NCI-H510A (cell line): ENCODE measurements around the gene REC114.
"Not testable (repeated sequence)": the region's sequence is repeated elsewhere in the genome, so short reads cannot be mapped to it uniquely, and the experiment has no call there.

Source experiments
- DNase-seq: peaks from one replicate; lab custom pipeline; 2025; lab: John Stamatoyannopoulos, UW

The REC114 gene

DNA sequence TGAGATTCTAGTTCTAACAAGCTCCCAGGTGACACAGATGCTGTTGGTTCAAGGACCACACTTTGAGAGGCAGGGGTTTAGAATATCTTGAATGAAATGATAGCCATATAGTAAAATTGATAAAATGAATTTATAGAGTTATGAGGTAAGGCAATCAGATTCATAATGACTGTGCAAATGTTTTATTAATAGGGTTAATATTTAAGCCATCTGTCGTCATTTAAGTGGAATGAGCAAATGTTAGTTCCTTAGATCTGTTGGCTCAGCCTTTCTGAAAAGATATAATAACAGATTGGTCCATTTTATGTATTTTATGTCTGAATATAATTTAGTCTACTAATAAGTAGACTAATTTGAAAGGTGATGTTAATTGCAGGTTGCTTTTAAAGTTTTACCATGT, 12.9 kb downstream of the REC114 start:
- DNase-seq = no peak

DNA sequence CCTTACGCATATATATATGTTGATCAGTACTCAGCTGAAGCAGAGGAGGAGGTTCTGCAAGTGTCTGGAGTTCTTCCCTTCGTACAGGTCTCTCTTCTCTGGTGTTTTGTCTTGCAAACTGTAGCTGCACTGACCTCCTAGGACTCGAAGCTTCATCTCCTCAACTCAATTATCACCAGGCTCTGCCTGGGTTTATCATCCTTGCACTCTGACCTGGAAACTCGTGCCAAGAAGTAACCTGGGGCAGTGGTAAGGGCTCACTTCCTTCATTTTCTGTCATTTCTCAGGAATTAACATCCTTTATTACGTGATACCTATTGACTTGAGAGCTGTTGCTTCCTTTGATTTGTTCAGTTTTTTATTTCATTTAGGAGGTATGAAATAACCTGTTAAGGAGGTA, 14.4 kb downstream of the REC114 start:
- no peak for DNase-seq

DNA sequence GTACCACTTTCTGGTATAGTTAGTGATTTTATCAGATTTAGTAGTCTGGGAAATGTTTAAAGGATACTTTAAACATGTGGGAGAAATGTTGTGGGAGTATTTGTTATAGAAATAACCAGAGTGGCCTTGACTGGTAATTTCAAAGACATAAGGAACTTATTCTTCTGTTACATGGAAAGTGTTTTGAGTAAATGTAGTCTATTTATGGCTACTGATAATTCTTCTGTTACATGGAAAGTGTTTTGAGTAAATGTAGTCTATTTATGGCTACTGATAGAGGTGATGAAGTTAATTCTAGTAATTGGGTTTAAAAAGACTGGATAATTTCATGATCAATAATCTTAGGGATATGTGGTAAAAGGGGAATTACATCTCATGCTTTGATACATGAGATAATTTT, 17.7 kb downstream of the REC114 start:
- DNase-seq = no peak

DNA sequence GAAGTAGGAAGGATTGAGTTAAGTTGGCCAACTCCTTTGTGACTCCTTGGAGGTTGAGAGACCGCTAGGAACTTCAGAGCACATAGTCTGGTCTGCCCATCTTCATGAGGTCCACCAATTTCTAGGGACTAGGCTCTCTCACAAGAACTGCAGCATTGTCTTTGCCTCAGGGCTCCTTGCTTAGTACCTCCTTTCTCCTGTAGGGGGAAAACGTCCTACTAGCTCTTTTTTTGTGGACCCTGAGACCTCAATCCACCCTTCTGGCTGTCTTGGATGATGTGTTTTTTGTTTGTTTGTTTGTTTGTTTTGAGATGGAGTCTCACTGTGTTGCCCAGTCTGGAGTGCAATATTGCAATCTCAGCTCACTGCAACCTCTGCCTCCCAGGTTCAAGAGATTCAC, 21.6 kb downstream of the REC114 start:
- DNase-seq = no peak

DNA sequence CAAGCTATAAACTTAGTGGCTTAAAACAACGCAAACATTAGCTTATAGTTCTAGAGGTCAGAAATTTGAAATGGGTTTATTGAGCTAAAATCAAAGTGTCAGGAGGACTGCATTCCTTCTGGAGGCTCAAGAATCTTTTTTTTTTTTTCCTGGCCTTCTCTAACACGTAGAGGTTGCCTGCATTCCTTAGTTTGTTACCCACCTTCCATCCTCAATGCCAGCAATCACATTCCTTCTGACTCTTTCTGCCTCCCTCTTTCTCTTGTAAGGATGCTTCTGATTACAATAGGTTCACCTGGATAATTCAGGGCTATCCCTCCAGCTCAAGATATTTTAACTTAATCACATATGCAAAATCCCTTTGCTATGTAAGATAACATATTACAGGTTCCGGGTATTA, 24.8 kb downstream of the REC114 start:
- no peak for DNase-seq

DNA sequence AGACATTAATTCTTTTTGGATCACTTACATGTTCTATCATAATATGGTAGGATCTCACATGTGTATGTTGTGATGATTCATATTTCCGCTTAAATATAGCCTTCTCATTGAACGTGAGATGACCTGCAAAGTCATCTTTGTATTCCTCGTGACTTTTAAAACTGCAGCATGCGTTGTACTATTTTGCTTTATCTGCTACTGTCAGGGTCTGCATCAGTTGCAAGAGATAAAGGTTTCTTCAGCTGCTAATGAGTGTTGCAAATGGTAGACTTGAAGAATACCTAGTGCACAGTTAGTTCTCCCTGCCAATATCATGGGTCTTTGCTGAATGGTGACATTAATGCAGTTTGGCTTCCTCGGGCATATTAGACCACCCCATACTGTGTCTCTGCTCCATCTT, 31.8 kb downstream of the REC114 start:
- DNase-seq = no peak

DNA sequence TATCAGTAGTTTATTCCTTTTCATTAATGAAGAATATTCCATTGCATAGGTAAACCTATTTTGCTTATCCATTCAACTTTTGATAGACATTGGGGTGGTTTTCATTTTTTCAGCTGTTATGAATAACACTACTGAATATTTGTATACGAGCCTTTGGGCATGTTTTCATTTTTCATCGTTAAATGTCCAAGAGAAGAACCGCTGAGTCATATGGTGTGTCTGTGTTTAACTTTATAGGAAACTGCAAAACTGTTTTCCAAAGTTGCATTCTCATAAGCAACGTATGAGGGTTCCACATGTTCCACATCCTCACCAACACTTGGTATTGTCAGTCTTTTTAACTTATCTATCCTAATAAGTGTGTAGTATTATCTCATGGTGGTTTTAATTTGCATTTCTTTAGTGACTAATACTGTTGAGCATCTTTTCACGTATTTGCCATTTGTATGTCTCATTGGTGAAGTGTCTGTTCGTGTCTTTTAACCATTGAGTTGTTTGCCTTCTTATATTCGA, 33.8 kb downstream of the REC114 start:
- no peak for DNase-seq

DNA sequence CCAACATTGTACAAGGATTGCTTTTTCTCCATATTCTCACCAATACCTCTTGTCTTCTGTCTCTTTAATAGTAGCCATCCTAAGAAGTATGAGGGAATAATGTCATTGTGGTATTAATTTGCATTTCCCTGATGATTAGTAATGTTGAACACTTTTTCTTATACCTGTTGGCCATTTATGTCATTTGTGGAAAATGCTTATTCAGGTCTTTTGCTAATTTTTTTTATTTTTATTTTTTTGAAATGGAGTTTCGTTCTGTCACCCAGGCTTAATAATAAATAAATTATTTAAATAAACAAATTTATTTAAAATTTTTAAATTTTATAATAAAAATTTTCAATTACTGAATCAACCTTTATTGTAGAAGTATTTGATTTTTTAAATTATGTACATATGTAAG, 37.1 kb downstream of the REC114 start:
- no peak for DNase-seq

DNA sequence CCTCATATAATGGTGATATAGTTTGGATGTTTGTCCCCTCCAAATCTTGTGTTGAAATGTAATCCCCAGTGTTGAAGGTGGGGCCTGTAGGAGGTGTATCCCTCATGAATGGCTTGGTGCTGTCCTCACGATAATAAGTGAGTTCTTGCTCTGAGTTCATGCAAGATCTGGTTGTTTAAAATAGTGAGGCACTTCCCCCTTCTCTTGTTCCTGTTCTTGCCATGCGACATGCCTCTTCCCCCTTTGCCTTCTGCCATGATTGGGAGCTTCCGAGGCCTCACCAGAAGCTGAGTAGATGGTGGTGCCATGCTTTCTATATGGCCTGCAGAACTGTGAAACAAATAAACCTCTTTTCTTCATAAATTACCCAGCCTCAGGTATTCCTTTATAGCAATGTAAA, 39.2 kb downstream of the REC114 start:
- no peak for DNase-seq

DNA sequence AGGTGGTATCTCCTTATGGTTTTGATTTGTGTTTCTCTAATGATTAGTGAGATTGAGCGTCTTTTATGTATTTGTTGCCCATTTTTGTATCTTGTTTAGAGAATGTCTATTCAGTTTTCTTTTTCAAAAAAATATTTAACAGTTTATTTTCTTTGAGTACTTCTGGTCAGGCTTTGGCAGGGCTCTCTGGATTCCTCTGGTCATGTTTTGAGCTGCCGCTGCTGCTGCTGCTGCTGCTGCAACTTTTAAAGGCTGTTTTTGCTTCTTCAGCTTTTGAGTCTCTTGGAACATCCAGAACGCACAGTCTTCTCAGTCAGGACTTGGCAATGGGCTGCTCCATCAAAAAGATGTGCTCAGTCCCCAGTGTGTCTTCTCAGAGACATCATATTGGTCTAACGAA, 40.1 kb downstream of the REC114 start:
- no peak for DNase-seq

DNA sequence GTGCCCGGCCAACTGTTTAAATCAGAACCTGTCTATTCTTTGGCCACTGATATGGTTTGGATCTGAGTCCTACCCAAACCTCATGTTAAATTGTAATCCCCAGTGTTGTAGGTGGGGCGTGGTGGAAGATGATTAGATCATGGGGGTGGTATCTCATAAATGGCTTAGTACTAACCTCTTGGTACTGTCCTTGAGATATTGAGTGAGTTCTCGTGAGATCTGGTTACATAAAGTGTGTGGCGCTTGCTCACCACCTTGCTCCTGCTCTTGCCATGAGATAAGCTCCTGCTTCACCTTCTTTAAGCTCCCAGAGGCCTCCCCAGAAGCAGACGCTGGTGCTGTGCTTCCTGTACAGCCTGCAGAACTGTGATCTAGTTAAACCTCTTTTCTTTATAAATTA, 42.4 kb downstream of the REC114 start:
- no peak for DNase-seq

DNA sequence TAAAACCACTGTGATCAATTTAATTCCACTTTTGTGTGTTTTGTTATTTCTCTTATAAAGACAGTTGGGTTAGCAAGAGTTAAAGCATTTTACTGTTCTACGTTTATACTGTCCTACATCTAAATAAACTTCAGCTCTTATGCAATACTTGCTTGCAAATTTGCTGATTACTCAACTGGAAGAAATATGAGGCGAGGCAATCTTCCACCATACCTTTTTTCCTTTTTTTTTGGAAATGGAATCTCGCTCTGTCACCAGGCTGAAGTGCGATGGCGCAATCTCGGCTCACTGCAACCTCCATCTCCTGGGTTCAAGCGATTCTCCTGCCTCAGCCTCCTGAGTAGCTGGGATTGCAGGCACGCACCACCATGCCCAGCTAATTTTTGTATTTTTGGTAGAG, 42.9 kb downstream of the REC114 start:
- not testable (repeated sequence) for DNase-seq

DNA sequence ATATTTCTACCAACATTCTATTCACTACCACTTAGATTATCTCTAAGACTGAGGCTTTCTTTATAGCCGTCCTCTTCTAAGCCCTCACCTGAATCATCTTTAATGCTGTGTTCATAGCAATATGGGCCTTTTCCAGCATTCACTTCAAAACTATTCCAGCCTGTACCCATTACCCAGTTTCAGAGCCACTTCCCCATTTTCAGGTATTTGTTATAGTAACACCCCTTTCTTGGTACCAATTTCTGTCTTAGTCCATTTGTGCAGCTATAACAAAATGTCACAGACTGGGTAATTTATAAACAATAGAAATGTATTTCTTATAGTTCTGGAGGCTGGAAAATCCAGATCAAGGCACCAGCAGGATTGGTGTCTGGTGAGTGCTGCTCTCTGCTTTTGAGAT, 45.7 kb downstream of the REC114 start:
- no peak for DNase-seq

DNA sequence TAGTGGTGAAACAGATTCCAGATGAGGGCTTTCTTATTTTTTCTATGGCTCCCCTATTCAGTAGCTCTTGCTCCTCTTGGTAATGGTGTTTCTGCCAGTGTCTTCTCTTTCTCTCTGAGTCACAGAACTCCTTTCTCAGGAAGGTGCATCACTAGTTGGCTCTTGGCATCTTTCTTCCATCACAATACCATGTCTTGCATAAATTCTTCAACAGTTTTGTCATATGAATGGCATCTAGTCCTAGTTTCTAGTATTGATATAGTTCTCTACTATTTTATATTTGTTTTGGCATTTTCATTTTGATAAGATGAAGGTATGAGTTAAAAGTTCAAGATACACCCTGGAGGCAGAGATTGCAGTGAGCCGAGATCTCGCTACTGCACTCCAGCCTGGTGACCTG, 51.0 kb downstream of the REC114 start:
- DNase-seq = no peak

DNA sequence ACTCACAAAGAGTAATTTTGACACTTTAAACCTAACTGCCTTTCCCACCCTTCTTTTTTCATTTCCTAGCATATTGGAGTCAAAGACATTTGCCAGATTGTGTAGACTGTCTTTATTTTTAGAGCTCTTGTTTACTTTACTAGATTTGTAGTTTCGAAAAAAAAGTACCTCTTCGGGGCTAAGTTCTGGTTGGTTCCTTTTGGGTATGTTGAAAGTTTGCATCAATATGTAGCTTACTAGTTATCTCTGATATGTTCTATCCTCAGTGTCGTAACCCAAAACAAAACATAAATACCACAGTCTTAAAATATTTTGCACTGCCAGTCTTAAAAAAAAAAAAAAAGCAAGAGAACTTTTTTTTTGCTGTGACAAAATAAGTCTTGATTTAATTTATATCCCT, 52.2 kb downstream of the REC114 start:
- no peak for DNase-seq

DNA sequence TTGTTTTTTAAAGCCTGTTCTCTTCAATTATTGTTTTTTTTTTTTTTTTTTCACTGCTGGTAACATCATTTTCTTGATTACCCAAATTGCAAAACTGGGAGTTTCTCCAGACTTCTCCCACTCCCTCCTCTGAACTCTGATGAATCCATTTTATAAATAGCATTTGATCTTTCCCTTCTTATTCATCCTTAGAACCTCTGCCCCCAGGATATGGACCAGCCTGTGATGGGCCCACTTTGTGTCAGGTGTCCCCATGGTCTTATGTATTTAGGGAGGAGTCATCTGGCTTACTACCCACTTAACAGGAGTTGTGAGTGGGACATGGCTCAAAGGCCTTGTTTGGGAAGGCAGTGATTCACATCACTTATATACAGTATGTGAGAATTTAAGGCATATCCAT, 57.7 kb downstream of the REC114 start:
- no peak for DNase-seq

DNA sequence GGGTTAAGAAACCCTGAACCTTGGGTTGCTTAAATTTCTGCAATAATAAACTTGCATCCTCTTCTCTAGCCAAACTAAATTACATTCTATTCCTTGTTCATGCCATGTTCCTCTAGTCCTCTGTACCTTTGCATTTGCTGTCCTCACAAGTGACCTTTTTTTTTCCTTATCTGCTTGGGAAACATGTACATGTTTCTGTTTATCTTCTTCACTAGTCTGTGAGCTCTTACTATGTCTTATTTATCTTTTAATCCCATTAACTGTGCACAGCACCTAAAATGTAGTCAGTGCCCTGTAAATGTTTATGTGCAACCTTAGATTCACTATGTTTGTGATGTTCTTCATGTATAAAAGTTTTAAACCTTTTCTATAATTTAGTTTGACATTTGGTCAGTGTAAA, 61.9 kb downstream of the REC114 start:
- DNase-seq = no peak

DNA sequence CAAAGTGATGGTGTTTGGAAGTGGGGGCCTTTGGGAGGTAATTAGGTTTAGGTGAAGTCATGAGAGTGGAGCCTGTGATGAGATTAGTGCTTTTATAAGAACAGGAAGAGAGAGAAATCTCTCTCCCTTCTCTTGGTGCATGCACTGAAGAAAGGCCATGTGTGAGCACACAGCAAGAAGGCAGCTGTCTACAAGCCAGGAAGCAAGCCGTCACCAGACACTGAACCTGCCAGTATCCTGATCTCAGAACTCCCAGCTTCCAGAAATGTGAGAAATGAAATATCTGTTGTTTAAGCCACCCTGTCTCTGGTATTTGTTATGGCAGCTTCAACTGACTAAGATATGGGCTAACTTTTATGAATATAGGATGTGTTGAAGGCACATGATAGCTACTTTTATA, 72.6 kb downstream of the REC114 start:
- no peak for DNase-seq

DNA sequence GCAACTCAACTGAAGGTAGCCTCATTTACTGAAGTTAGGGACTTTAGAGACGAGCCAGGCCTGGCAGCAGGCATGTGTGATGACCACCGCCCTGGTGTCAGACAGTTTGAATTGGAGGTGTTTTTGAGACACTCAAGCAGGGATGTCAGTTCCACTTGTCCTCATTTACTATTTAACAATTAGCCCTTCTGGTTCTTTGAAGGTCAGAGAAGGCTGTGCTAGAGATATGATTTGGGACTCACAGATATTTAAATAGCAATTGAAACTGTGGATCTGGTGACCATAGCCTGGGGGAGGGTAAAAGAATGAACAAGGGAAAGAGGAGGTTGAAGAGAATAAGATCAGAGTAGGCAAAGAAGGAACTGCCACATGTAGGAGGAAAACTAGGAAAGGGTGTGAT, 74.6 kb downstream of the REC114 start:
- no peak for DNase-seq

DNA sequence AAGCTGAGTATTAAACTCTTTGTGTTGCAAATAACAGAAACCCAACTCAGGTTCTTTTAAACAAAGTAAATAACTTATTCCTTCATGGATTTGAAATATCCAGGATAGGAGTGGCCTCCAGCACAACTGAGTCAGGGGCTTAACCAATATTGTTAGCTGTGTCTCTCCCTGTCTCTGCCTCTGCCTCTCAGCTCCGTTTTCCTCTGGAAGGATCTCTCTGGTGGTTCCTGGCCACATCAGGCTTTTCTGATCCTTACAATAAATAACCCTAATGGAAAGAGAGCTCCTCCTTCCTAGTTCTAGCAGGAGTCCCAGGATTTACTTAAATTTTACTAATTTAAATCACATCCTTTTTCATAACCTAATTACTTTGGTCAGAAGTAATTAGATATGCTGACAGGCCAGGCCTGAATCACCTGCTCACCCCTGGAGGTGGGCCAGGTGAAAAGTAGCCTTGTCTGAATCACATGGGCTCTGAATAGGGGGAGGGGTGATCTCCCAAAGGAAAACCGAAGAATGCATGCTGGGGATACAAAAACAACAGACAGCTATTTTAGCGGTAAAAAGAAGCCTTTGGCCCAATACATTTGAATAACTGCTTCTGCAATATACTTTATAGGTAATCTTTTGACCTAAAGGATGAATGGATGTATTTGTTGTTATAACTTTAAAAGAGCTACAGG, 75.4 kb downstream of the REC114 start:
- DNase-seq = no peak

DNA sequence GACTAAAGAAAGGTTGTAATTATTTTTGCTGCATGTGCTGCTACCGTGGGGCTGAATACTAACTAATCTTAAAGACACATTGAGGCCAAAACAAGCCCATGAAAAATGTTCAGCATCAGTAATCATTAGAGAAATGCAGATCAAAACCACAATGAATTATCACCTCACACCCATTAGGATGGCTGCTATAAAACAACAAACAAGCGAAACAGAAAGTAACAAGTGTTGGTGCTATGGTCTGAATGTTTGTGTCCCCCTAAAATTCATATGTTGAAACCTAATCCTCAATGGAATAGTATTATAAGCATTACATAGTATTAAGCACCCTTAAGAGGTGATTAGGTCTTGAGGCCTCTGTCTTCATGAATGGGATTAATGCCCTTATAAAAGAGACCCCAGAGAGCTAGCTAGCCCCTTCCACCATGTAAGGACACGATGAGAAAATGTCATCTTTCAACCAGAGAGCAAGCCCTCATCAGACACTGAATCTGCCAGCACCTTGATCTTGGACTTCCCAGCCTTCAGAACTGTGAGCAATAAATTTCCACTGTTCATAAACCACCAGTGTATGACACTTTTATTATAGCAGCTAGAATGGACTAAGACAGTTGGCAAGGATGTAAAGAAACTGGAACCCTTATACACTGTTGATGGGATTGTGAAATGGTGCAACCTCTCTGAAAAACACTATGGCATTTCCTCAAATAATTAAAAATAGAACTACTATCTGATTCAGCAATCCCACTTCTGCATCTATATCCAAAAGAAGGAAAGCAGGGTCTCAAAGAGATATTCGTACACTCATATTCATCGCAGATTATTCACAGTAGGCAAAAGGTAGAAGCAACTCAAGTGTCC, 76.1 kb downstream of the REC114 start:
- no peak for DNase-seq

DNA sequence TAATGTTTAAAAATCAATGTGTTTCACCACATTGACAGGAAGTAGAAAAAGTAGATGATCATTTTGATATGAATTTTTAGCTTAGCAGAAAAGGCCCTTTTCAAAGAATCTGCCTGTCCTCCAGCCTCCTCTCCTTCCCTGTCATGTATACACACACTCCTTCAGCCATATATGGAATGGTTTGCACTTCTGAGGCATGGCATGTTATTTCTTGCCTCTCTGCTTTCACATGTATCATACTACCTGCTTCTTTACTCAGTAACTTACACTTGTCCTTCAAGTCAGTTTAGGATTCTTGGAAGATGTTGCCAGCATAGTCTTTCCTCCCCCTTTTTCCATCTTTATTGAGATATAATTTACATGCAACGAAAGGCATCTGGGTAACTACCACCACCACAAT, 79.0 kb downstream of the REC114 start:
- DNase-seq = no peak

DNA sequence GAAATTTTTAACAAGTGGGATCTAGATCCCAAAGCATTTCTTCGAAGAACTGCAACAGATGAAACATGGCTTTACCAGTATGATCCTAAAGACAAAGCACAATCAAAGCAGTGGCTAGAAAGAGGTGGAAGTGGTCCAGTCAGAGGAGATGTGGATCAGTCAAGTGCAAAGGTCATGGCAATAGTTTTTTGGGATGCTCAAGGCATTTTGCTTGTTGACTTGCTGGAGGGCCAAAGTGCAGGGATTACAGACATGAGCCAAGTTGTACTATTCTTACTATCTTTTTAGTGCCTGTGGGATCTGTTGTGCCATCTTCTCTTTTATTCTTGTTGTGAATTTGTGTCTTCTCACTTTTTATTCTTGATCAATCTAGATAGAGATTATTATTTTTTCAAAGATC, 82.0 kb downstream of the REC114 start:
- no peak for DNase-seq

DNA sequence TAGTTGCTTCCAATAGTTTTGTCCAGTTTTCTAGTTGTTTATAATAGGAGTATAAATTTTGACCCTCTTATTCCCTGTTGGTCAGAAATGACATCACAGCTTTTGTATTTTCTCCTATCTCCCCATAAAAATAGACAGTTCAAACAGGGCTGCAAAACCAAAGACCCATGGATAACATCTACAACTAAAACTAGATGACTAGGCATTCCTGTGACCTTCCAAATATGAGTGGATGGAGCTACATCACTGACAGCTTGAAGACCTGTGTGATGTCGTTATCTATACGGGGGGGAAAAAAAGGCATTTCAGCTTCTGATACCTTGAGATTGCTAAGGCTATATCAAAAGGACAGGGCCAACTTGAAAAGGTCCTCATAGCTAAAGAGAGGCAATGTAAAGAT, 84.6 kb downstream of the REC114 start:
- no peak for DNase-seq
